Caco-2 (cell line): ENCODE results near the gene THBS2. TPM values are rescaled to one million over a fixed set of nuclear protein-coding genes. Genes with fewer than 3 reads are reported as not detected.
"Not testable (repeated sequence)": the region's sequence is repeated elsewhere in the genome, so short reads cannot be mapped to it uniquely, and the experiment has no call there.

Experiments
- BruUV-seq: library from RNA; stranded (reverse); fragments of 400-500 nt; replicated peaks from 2 replicates; lab custom pipeline; 2021; lab: Mats Ljungman, UMichigan
- CTCF ChIA-PET: fragments of 300-600 bp; sonication (Branson Sonifier 250); formaldehyde crosslinking; loops from one replicate; lab custom pipeline; 2022; ENCODE audit warnings: antibody characterized with exemption; lab: Charles Lee
- POLR2A ChIA-PET: fragments of 300-600 bp; sonication (Branson Sonifier 250); formaldehyde crosslinking; loops from one replicate; lab custom pipeline; 2022; ENCODE audit warnings: antibody characterized with exemption; lab: Charles Lee
- DNase-seq, 2 experiments: peaks; one replicate each; pipeline versions ENCODE4 v3.0.0 to v3.0.0-alpha.2; 2020 to 2022
- H3K27me3 ChIP-seq: replicated peaks from 2 replicates; pipeline ENCODE4 v1.6.0; 2011; ENCODE audit warnings: low read length; ENCODE audit not compliant: control insufficient read depth, insufficient read depth
- H3K36me3 ChIP-seq: 2 replicates; pipeline ENCODE4 v1.5.1; 2011; ENCODE audit warnings: low read length; ENCODE audit not compliant: control insufficient read depth, insufficient read depth
- H3K4me1 ChIP-seq: fragments of 250-450 bp; sonication (Bioruptor Pico); 2 replicates; pipeline ENCODE4 v1.5.1; 2020; ENCODE audit warnings: mild to moderate bottlenecking
- H3K4me3 ChIP-seq: 2 replicates; pipeline ENCODE4 v1.5.1; 2011; ENCODE audit warnings: low read depth, mild to moderate bottlenecking, control low read depth, low read length
- H3K9me3 ChIP-seq: fragments of 250-450 bp; sonication (Bioruptor Pico); 2 replicates; pipeline ENCODE4 v1.5.1; 2020; ENCODE audit warnings: mild to moderate bottlenecking, moderate library complexity
- H3K27ac Mint-ChIP-seq: one replicate; pipeline ENCODE4 v1.8.0; 2022; ENCODE audit warnings: mixed read lengths; ENCODE audit not compliant: unreplicated experiment
- H3K27me3 Mint-ChIP-seq: one replicate; pipeline ENCODE4 v1.8.0; 2022; ENCODE audit warnings: mixed read lengths; ENCODE audit not compliant: insufficient read depth, unreplicated experiment
- H3K36me3 Mint-ChIP-seq: one replicate; pipeline ENCODE4 v1.8.0; 2022; ENCODE audit warnings: mild to moderate bottlenecking, mixed read lengths; ENCODE audit not compliant: insufficient read depth, unreplicated experiment
- H3K4me1 Mint-ChIP-seq: one replicate; pipeline ENCODE4 v1.8.0; 2022; ENCODE audit warnings: low read depth, mixed read lengths; ENCODE audit not compliant: unreplicated experiment
- H3K4me3 Mint-ChIP-seq: one replicate; pipeline ENCODE4 v1.8.0; 2022; ENCODE audit warnings: mild to moderate bottlenecking, moderate library complexity, mixed read lengths; ENCODE audit not compliant: unreplicated experiment
- H3K9me3 Mint-ChIP-seq: one replicate; pipeline ENCODE4 v1.8.0; 2022; ENCODE audit warnings: mixed read lengths; ENCODE audit not compliant: unreplicated experiment
- intact Hi-C: fragments of 100-400 bp; cut with micrococcal nuclease; formaldehyde crosslinking; loops from one replicate; pipeline ENCODE4 v1.10.0; 2022; ENCODE audit not compliant: unreplicated experiment
- total RNA-seq: library from RNA; stranded (reverse); gene quantifications from 2 replicates; pipeline ENCODE4 v1.2.3, GENCODE V29; 2022
- TF ChIP-seq, protein P1 (sequence below), 2 experiments: fragments of 200-600 bp in 1 of 2; IDR thresholded peaks; 1 replicate in 1 of 2; 2 replicates in 1 of 2; pipeline versions ENCODE4 v1.5.1 to v1.8.0; 2011 to 2022; ENCODE audit warnings: antibody characterized with exemption in 1 of 2, control low read depth in 1 of 2, inconsistent platforms in 1 of 2, low read depth in 1 of 2, low read length in 1 of 2, mild to moderate bottlenecking in 1 of 2, moderate library complexity in 1 of 2; ENCODE audit not compliant: insufficient read depth in 1 of 2, severe bottlenecking in 1 of 2, unreplicated experiment in 1 of 2

The THBS2 gene
- total RNA-seq, 1 experiment from 2014 or later: 0.07 TPM

DNA sequence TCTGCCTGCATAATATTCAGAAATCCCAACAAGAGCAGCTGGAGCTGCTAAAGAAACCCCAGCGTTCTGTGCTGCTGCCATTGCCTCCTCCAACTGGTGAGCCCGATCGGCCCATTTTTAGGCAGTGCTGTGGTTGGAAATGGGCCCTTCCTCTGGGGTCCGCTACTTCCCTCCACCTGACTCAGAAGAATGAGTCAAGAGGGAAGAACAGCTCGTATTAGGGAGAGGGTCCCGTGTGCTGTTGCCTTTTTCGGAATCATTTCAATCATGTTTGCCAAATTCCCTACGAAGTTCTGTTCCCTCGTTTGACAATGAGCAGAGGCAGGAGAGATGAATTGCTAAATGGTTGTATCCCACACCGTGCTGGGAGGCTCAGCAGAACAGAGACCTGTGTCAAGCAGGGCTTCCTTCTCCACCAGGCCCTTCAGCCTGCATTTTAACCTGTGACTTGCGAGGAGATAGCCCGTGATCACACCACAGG lies 38.4 kb downstream of the THBS2 start:
- H3K4me1 Mint-ChIP-seq: no peaks in the 10 kb centered on the region
- H3K4me3 ChIP-seq: no peak overlapping the region
- ChIA-PET CTCF (interaction anchor here (0.6 kb wide), 1 partner anchor 98 kb away, joined by 4 read pairs; no protein-coding TSS in a partner anchor), POLR2A (interaction anchor here (0.7 kb wide), 1 partner anchor 543 kb away, joined by 3 read pairs; no protein-coding TSS in a partner anchor)
- H3K36me3 ChIP-seq: no peaks in the 10 kb centered on the region
- no peaks in the 10 kb centered on the region for H3K27me3 Mint-ChIP-seq
- H3K9me3 Mint-ChIP-seq: peaks cover 35% of the 10 kb centered on the region
- H3K4me1 ChIP-seq: peaks cover 4% of the 10 kb centered on the region; the same call in 1 of the 2 replicates
- intact Hi-C loops: no loop called here
- H3K4me3 Mint-ChIP-seq: no peak overlapping the region
- DNase-seq: no peak
- TF ChIP-seq, protein P1, sequence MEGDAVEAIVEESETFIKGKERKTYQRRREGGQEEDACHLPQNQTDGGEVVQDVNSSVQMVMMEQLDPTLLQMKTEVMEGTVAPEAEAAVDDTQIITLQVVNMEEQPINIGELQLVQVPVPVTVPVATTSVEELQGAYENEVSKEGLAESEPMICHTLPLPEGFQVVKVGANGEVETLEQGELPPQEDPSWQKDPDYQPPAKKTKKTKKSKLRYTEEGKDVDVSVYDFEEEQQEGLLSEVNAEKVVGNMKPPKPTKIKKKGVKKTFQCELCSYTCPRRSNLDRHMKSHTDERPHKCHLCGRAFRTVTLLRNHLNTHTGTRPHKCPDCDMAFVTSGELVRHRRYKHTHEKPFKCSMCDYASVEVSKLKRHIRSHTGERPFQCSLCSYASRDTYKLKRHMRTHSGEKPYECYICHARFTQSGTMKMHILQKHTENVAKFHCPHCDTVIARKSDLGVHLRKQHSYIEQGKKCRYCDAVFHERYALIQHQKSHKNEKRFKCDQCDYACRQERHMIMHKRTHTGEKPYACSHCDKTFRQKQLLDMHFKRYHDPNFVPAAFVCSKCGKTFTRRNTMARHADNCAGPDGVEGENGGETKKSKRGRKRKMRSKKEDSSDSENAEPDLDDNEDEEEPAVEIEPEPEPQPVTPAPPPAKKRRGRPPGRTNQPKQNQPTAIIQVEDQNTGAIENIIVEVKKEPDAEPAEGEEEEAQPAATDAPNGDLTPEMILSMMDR (IDR thresholded peaks at IDR 0.05; ENCODE audit: insufficient read depth in 1 of 2, low read depth in 1 of 2, low read length in 1 of 2, severe bottlenecking in 1 of 2, unreplicated experiment in 1 of 2): no peak
- BruUV-seq: no TSS peak
- no peaks in the 10 kb centered on the region for H3K27me3 ChIP-seq
- no peaks in the 10 kb centered on the region for H3K9me3 ChIP-seq
- H3K27ac Mint-ChIP-seq: no peak overlapping the region
- no peaks in the 10 kb centered on the region for H3K36me3 Mint-ChIP-seq

DNA sequence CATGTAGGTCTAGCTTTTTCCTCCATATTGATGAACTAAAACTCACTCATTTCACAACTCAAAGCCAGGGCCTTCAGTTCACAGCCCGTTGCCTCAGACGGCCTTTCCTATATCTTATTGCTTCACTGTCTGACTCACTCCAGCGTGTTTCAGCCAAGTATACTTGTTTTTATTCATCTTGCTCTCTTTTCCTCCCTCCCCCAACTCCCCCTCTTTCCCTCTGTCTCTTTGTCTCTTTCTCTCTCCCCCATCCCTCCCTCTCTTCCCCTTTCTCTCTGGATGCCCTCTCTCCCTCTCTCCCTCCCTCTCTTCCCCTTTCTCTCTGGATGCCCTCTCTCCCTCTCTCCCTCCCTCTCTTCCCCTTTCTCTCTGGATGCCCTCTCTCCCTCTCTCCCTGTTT lies 38.9 kb downstream of the THBS2 start:
- DNase-seq: not testable (repeated sequence)

DNA sequence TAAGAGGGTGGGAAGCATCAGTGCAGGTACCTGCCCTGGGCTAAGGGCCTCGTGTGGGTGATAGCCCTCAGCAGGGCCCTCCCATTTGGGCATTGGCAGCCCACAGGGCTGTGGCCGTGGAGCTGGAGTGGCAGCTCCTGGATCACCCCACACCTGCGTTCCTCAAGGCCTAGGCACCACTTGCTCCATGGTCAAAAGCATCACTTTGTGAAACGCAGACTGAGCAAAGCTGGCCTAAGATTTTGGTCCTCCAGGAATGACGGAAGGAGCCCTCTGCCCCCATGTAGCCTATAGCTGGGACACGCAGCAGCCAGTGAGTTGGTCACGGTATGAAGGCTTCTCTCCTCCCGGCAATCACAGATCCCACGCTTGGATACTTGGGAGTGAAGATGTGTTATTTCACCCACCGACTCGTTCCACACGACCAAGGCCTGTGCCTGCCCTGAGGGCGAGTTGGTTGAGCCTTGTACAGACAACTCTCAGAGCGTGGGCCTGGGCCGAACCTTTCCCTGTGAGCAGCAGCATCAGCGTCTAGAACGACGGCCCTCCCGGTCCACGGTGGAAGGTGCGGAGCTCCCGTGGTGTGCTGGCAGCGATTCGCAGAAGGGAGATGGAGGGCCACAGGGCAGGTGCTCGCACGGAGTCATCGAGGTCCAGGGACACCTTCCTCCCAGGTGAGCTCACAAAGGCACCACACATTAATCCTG lies 39.7 kb downstream of the THBS2 start:
- Mint-ChIP-seq H3K4me1 (no peaks in the 10 kb centered on the region), H3K27ac (no peak overlapping the region), H3K27me3 (peaks cover 5% of the 10 kb centered on the region), H3K36me3 (no peaks in the 10 kb centered on the region), H3K9me3 (peaks cover 31% of the 10 kb centered on the region), H3K4me3 (no peak overlapping the region)
- TF ChIP-seq, protein P1 (IDR thresholded peaks at IDR 0.05; ENCODE audit: insufficient read depth in 1 of 2, low read depth in 1 of 2, low read length in 1 of 2, severe bottlenecking in 1 of 2, unreplicated experiment in 1 of 2): no peak
- no peak overlapping the region for H3K4me3 ChIP-seq
- POLR2A ChIA-PET: no interaction called here
- H3K4me1 ChIP-seq: peaks cover 4% of the 10 kb centered on the region; the same call in 1 of the 2 replicates
- BruUV-seq: no TSS peak
- H3K36me3 ChIP-seq: no peaks in the 10 kb centered on the region
- intact Hi-C loops: no loop called here
- no peaks in the 10 kb centered on the region for H3K9me3 ChIP-seq
- CTCF ChIA-PET: interaction anchor here (0.7 kb wide), 2 partner anchors 17 to 223 kb away, joined by 3 to 5 read pairs; no protein-coding TSS in a partner anchor
- DNase-seq: no peak
- no peaks in the 10 kb centered on the region for H3K27me3 ChIP-seq

More for the DNA sequence above, 38.9 kb downstream of the THBS2 start:
- H3K4me3 Mint-ChIP-seq, H3K36me3 ChIP-seq, H3K27ac Mint-ChIP-seq, H3K4me3 ChIP-seq, H3K4me1 ChIP-seq, H3K9me3 ChIP-seq, H3K27me3 Mint-ChIP-seq, H3K4me1 Mint-ChIP-seq, H3K36me3 Mint-ChIP-seq, H3K27me3 ChIP-seq, BruUV-seq, intact Hi-C loops, POLR2A ChIA-PET: not testable (repeated sequence)
- H3K9me3 Mint-ChIP-seq: peaks cover 35% of the 10 kb centered on the region
- CTCF ChIA-PET: interaction anchor here (0.6 kb wide), 1 partner anchor 98 kb away, joined by 4 read pairs; no protein-coding TSS in a partner anchor
